ENCODE data around the gene MVB12B. TPM values are rescaled to one million over a fixed set of nuclear protein-coding genes. Genes with fewer than 3 reads are reported as not detected.

MVB12B gene
- total and polyA plus RNA-seq, 2 of the 13 experiments (the other 11 are each of a cell fraction or from before 2014, with no cell fraction given) = 12.1 to 30.1 TPM

DNA sequence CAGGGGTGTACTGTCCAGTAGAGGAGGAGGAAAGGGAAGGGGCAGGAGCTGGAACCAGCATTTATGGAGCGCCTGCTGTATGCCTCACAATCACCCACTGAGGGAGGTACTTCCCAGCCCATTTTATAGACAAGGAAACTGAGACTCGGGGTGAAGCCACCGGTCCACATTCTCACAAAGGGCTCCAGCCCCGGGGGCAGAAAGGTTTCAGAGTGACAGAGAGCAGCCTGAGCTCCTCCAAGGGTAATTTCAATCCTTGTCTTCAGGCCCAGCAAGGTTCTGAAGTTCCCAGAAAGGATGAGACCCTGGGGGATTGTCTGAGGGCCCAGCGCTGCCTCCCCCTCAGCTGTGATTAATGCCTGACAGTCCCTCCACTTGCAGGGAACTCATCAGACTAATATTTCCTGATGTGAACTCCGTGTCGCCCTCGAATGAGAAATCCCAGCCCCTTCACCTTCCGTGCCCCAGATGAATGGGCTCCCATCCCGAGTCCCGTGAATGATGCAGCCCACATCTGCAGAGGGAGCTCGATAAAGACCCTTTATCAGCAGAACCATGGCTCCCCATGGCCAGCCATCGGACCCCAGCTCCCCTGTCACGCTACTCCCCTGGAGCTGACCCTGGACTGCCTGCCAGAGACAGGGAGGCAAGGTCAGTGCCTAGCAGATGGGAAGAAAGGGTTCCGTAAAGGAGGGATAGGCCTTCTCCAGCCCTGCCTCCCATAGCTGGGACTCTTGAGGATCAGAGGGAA, 32.1 kb upstream of the MVB12B start:
- in situ Hi-C loops (cut with HindIII; ENCODE audit: extremely low pct_ligation_motif_present, low pct_unique_long_range_greater_than_20kb) = no loop called here
- 38% methylated on average over 12 of the region's 15 CpGs for WGBS (ENCODE audit: low lambda C conversion rate)
- ChIA-PET CTCF (ENCODE audit: low intra/inter-chr PET ratio, low total read pairs) (no interaction called here), POLR2A (no interaction called here)
- no peak overlapping the region for H3K27ac ChIP-seq (ENCODE audit: extremely low read length, insufficient read depth, low read length)
- no peaks in the 10 kb centered on the region for H3K9me3 ChIP-seq (ENCODE audit: low read length)
- FAIRE-seq = no peak
- intact Hi-C loops (cut with micrococcal nuclease; ENCODE audit: unreplicated experiment) = no loop called here
- no TSS peak for BruUV-seq (replicated peaks)
- DNase-seq (ENCODE audit: low spot score) = no peak
- no peaks in the 10 kb centered on the region for H3K4me1 ChIP-seq (ENCODE audit: insufficient read depth, low read length)
- no peaks in the 10 kb centered on the region for H3K36me3 ChIP-seq (replicated peaks in 1 of 2; ENCODE audit: control insufficient read depth in 1 of 2, insufficient read depth in 2 of 2, low read length in 2 of 2)
- H3K9ac ChIP-seq (ENCODE audit: insufficient read depth, low read depth, low read length) = no peak overlapping the region
- TF ChIP-seq REPIN1 (CRISPR knock-in tag; IDR thresholded peaks at IDR 0.05; ENCODE audit: borderline replicate concordance, low read depth) (no peak), ZMYM3 (CRISPR knock-in tag; IDR thresholded peaks at IDR 0.05) (no peak), ZNF570 (CRISPR knock-in tag; IDR thresholded peaks at IDR 0.05; ENCODE audit: borderline replicate concordance) (no peak), TBX3 (IDR thresholded peaks at IDR 0.05; ENCODE audit: borderline replicate concordance) (no peak), ZNF792 (CRISPR knock-in tag; IDR thresholded peaks at IDR 0.05) (no peak), ZNF670 (CRISPR knock-in tag; IDR thresholded peaks at IDR 0.05; ENCODE audit: borderline replicate concordance) (no peak), CBX2 (IDR thresholded peaks at IDR 0.05; ENCODE audit: low read depth, low read length) (no peak), CBX2 (CRISPR knock-in tag; IDR thresholded peaks at IDR 0.05; ENCODE audit: low read depth) (no peak), FOXO4 (CRISPR knock-in tag; conservative IDR thresholded peaks at IDR 0.05) (no peak), ZNF260 (CRISPR knock-in tag; IDR thresholded peaks at IDR 0.05; ENCODE audit: borderline replicate concordance, low read depth) (no peak), ETV6 (CRISPR knock-in tag; conservative IDR thresholded peaks at IDR 0.05) (no peak), AKAP8 (CRISPR knock-in tag; IDR thresholded peaks at IDR 0.05) (no peak), ZNF547 (CRISPR knock-in tag; IDR thresholded peaks at IDR 0.05) (no peak), ATM (IDR thresholded peaks at IDR 0.05; ENCODE audit: borderline replicate concordance) (no peak), HDAC1 (CRISPR knock-in tag; IDR thresholded peaks at IDR 0.05) (no peak), ZNF18 (CRISPR knock-in tag; IDR thresholded peaks at IDR 0.05; ENCODE audit: insufficient replicate concordance) (no peak), ZNF510 (CRISPR knock-in tag; IDR thresholded peaks at IDR 0.05; ENCODE audit: low read depth) (no peak), ZNF24 (IDR thresholded peaks at IDR 0.05) (no peak)
- no peak for ATAC-seq
- no peak overlapping the region for H3K4me2 ChIP-seq (ENCODE audit: low read depth, low read length)
- H4K20me1 ChIP-seq (ENCODE audit: insufficient read depth, low read length) = no peaks in the 10 kb centered on the region
- H2AFZ ChIP-seq (ENCODE audit: low read length) = no peak overlapping the region
- no peaks in the 10 kb centered on the region for H3K79me2 ChIP-seq (ENCODE audit: insufficient read depth, low read length)
- H3K27me3 ChIP-seq (ENCODE audit: control insufficient read depth in 1 of 2, insufficient read depth in 2 of 2, low read length in 2 of 2) = peaks cover 4 to 30% of the 10 kb centered on the region in 2 experiments; a peak in 3 of 5 replicates
- H3K4me3 ChIP-seq (replicated peaks in 1 of 3; ENCODE audit: insufficient read depth in 1 of 3, low read depth in 2 of 3, low read length in 3 of 3) = no peak overlapping the region
